Measurements from ENCODE around the gene INTS1.

The INTS1 gene

GRCh38 chr7:1470901-1471300, 33.3 kb downstream of the INTS1 start:
- Histone ChIP-seq H3K4me2 (no peak overlapping the region), H3K4me3 (IDR thresholded peaks at IDR 0.05; ENCODE audit: insufficient read depth, low read depth, low read length) (no peak overlapping the region), H4K20me1 (ENCODE audit: insufficient read depth) (no peaks in the 10 kb centered on the region), H3K9ac (no peak overlapping the region), H3K79me2 (ENCODE audit: insufficient read depth, low read depth) (no peaks in the 10 kb centered on the region), H3K36me3 (ENCODE audit: insufficient read depth) (no peaks in the 10 kb centered on the region), H3K27ac (no peak overlapping the region), H3K4me1 (ENCODE audit: low read depth, poor library complexity, severe bottlenecking) (peaks cover 14% of the 10 kb centered on the region), H2AFZ (ENCODE audit: low read depth) (no peak overlapping the region), H3K27me3 (ENCODE audit: insufficient read depth, low read depth) (no peaks in the 10 kb centered on the region)
- TF ChIP-seq CTCF (conservative IDR thresholded peaks at IDR 0.05; ENCODE audit: low read depth, low read length): no peak

- Histone ChIP-seq H3K36me3 (ENCODE audit: insufficient read depth) (no peaks in the 10 kb centered on the region), H3K4me1 (ENCODE audit: low read depth, poor library complexity, severe bottlenecking) (peaks cover 14% of the 10 kb centered on the region), H3K79me2 (ENCODE audit: insufficient read depth, low read depth) (no peaks in the 10 kb centered on the region), H3K9ac (no peak overlapping the region), H4K20me1 (ENCODE audit: insufficient read depth) (no peaks in the 10 kb centered on the region), H3K27me3 (ENCODE audit: insufficient read depth, low read depth) (no peaks in the 10 kb centered on the region), H3K27ac (no peak overlapping the region), H2AFZ (ENCODE audit: low read depth) (no peak overlapping the region), H3K4me3 (IDR thresholded peaks at IDR 0.05; ENCODE audit: insufficient read depth, low read depth, low read length) (no peak overlapping the region), H3K4me2 (no peak overlapping the region)
- no peak for TF ChIP-seq CTCF (conservative IDR thresholded peaks at IDR 0.05; ENCODE audit: low read depth, low read length)
Observed at GRCh38 chr7:1468643-1469298, 35.4 kb downstream of the INTS1 start.

GRCh38 chr7:1468203-1468602, 36.0 kb downstream of the INTS1 start:
- Histone ChIP-seq H3K4me3 (IDR thresholded peaks at IDR 0.05; ENCODE audit: insufficient read depth, low read depth, low read length) (no peak overlapping the region), H2AFZ (ENCODE audit: low read depth) (no peak overlapping the region), H3K27ac (no peak overlapping the region), H3K4me2 (no peak overlapping the region), H4K20me1 (ENCODE audit: insufficient read depth) (no peaks in the 10 kb centered on the region), H3K4me1 (ENCODE audit: low read depth, poor library complexity, severe bottlenecking) (peaks cover 14% of the 10 kb centered on the region), H3K36me3 (ENCODE audit: insufficient read depth) (no peaks in the 10 kb centered on the region), H3K27me3 (ENCODE audit: insufficient read depth, low read depth) (no peaks in the 10 kb centered on the region), H3K9ac (no peak overlapping the region), H3K79me2 (ENCODE audit: insufficient read depth, low read depth) (no peaks in the 10 kb centered on the region)
- no peak for TF ChIP-seq CTCF (conservative IDR thresholded peaks at IDR 0.05; ENCODE audit: low read depth, low read length)

DNA sequence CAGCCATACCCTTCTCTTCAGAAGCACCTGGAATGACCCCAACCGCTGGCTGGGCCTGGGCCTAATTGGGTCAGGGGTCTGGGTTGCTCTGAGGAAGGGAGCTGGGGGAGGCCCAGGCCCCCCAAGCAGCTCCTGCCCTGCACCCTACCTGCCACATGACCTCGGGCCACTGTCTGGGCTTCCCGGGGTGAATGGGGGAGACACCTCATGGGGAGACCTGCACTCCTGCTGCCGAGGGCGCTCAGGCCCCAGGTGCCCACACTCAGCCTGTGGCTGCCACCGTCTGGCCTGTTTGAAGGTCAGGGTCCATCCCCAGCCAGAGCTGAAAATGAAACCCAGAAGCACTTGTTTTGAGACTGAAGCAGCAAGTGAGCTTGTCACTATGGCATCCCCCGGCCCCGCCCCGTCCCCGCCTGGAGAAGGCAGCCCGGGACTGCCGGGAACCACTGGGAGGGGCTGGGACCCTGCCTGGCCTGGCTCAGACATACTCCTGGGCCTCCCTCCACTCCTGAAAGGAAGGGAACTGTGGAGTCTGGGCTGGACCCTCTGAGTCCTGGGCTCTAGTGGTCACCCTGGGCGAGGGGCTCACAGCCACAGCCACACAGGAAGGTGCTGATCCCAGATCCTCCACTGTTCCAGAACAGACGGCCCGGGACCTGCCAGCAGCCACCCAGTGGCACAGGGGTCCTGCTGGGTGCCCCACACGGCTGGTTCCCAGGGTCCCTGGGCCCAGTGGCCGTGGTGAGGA, 37.5 kb downstream of the INTS1 start:
- H3K27ac ChIP-seq: peak overlapping the region; percentile 63
- no peaks in the 10 kb centered on the region for H3K79me2 ChIP-seq (ENCODE audit: insufficient read depth, low read depth)
- H3K4me2 ChIP-seq: peak overlapping the region; percentile 84
- H2AFZ ChIP-seq (ENCODE audit: low read depth): peak overlapping the region; percentile 8; the same call in 1 of the 2 replicates
- peaks cover 19% of the 10 kb centered on the region for H3K4me1 ChIP-seq (ENCODE audit: low read depth, poor library complexity, severe bottlenecking)
- H3K36me3 ChIP-seq (ENCODE audit: insufficient read depth): no peaks in the 10 kb centered on the region
- TF ChIP-seq CTCF (conservative IDR thresholded peaks at IDR 0.05; ENCODE audit: low read depth, low read length): no peak
- peak overlapping the region; percentile 46; the same call in 1 of the 2 replicates for H3K9ac ChIP-seq
- H4K20me1 ChIP-seq (ENCODE audit: insufficient read depth): no peaks in the 10 kb centered on the region
- no peak overlapping the region for H3K4me3 ChIP-seq (IDR thresholded peaks at IDR 0.05; ENCODE audit: insufficient read depth, low read depth, low read length)
- no peaks in the 10 kb centered on the region; the same call in 1 of the 2 replicates for H3K27me3 ChIP-seq (ENCODE audit: insufficient read depth, low read depth)
